ENCODE measurements around the gene CCT7.

The CCT7 gene

DNA sequence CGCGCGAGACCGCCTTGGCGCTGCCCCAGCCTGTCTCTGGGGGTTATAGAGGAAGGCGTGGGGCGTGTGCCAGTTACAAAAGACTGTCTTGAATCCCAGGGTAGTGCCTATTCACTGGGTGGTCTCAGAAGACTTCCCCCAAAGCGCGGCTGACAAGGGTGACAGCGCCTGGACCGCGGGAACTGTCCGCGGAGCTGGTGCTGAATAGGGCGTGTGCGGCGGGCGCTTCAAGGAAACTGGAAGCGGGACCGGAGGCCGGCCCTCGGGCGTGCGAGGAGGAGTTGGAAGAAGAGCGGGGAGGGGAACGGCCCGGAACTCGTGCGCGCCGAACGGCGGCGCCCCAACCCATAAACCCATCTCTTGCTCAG lies 57.0 kb downstream of the CCT7 start (continued):
- TF ChIP-seq ZNF843 (tag by site-specific recombination; IDR thresholded peaks at IDR 0.05): no peak

DNA sequence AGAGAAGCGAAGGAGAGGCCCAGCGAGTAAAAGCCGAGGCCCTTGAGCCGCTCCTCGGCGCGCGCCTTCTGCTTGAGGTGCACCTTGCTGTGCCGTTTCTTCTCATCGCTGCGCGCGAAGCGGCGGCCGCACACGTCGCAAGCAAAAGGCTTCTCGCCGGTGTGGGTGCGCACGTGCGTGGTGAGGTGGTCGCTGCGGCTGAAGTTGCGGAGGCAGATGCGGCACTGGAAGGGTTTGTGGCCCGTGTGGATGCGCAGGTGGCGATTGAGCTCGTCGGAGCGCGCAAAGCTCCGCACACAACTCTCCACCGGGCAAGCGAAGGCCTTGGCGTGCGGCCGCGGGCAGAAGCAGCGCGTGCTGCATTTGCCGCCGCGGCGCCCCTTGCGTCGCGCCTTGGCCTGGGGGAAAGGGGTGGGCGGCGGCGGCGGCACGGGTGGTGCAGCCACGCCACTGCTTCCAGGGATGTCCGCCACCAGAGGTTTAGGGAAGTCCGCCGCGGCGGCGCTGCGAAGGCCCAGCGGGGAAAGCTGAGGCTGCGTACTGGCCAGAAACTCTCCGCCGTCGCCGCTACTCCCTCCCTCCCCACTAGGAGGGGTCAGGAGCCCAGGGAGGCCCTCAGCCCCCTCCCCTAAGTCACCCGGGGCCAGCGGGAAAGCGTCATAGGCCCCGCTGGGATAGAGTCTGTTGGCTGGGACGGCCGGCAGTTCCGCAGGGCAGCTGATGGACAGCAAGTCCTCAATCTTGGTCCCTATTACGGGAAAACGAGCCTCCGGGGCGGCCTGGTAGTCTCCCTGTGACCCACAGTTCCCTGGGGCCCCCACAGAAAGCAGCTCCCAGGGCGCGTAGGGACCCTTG lies 57.6 kb downstream of the CCT7 start:
- H3K4me3 ChIP-seq (ENCODE audit: low read depth, low read length): peak overlapping the region; percentile 2
- 0 out of 2 replicates have a peak, but pooled peaks have one; percentile 12 for TF ChIP-seq SP2 (tag by site-specific recombination; IDR thresholded peaks at IDR 0.05)
- TF ChIP-seq, protein P1, sequence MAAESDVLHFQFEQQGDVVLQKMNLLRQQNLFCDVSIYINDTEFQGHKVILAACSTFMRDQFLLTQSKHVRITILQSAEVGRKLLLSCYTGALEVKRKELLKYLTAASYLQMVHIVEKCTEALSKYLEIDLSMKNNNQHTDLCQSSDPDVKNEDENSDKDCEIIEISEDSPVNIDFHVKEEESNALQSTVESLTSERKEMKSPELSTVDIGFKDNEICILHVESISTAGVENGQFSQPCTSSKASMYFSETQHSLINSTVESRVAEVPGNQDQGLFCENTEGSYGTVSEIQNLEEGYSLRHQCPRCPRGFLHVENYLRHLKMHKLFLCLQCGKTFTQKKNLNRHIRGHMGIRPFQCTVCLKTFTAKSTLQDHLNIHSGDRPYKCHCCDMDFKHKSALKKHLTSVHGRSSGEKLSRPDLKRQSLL (tag by site-specific recombination; IDR thresholded peaks at IDR 0.05): 0 out of 2 replicates have a peak, but pooled peaks have one; percentile 15
- peak; percentile 47; the same call in 1 of the 2 replicates for TF ChIP-seq ZBTB17 (tag by site-specific recombination; IDR thresholded peaks at IDR 0.05)
- TF ChIP-seq ZNF777 (tag by site-specific recombination; IDR thresholded peaks at IDR 0.05; ENCODE audit: borderline replicate concordance): 0 out of 2 replicates have a peak, but pooled peaks have one; percentile 39
- TF ChIP-seq ZBTB20 (tag by site-specific recombination; IDR thresholded peaks at IDR 0.05): 0 out of 2 replicates have a peak, but pooled peaks have one; percentile 21
- 0 out of 2 replicates have a peak, but pooled peaks have one; percentile 7 for TF ChIP-seq ZNF600 (tag by site-specific recombination; IDR thresholded peaks at IDR 0.05)
- TF ChIP-seq, protein P2, sequence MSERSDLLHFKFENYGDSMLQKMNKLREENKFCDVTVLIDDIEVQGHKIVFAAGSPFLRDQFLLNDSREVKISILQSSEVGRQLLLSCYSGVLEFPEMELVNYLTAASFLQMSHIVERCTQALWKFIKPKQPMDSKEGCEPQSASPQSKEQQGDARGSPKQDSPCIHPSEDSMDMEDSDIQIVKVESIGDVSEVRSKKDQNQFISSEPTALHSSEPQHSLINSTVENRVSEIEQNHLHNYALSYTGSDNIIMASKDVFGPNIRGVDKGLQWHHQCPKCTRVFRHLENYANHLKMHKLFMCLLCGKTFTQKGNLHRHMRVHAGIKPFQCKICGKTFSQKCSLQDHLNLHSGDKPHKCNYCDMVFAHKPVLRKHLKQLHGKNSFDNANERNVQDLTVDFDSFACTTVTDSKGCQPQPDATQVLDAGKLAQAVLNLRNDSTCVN (tag by site-specific recombination; optimal IDR thresholded peaks at IDR 0.05): peak; percentile 63
- TF ChIP-seq ZNF624 (tag by site-specific recombination; IDR thresholded peaks at IDR 0.05): no peak
- no peak for TF ChIP-seq ZNF174 (tag by site-specific recombination; IDR thresholded peaks at IDR 0.05)
- TF ChIP-seq, protein P3, sequence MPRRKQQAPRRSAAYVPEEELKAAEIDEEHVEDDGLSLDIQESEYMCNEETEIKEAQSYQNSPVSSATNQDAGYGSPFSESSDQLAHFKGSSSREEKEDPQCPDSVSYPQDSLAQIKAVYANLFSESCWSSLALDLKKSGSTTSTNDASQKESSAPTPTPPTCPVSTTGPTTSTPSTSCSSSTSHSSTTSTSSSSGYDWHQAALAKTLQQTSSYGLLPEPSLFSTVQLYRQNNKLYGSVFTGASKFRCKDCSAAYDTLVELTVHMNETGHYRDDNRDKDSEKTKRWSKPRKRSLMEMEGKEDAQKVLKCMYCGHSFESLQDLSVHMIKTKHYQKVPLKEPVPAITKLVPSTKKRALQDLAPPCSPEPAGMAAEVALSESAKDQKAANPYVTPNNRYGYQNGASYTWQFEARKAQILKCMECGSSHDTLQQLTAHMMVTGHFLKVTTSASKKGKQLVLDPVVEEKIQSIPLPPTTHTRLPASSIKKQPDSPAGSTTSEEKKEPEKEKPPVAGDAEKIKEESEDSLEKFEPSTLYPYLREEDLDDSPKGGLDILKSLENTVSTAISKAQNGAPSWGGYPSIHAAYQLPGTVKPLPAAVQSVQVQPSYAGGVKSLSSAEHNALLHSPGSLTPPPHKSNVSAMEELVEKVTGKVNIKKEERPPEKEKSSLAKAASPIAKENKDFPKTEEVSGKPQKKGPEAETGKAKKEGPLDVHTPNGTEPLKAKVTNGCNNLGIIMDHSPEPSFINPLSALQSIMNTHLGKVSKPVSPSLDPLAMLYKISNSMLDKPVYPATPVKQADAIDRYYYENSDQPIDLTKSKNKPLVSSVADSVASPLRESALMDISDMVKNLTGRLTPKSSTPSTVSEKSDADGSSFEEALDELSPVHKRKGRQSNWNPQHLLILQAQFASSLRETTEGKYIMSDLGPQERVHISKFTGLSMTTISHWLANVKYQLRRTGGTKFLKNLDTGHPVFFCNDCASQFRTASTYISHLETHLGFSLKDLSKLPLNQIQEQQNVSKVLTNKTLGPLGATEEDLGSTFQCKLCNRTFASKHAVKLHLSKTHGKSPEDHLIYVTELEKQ (tag by site-specific recombination; IDR thresholded peaks at IDR 0.05; ENCODE audit: borderline replicate concordance): no peak
- TF ChIP-seq IKZF3 (tag by site-specific recombination; IDR thresholded peaks at IDR 0.05): no peak
- CTCF ChIA-PET: interaction anchor here (0.6 to 3.4 kb wide), 5 partner anchors 11 to 280 kb away, joined by 3 to 23 read pairs (median 4); no protein-coding TSS in a partner anchor
- H3K9me3 ChIP-seq (ENCODE audit: control insufficient read depth, insufficient read depth, low read depth, low read length): no peaks in the 10 kb centered on the region
- POLR2A ChIA-PET: interaction anchor here (3.3 kb wide), 1 partner anchor 58 kb away, joined by 12 read pairs; the partner anchor contains the start of genes CCT7 and PRADC1
- H3K27ac ChIP-seq (ENCODE audit: extremely low read depth, low read depth, low read length): no peak overlapping the region
- peaks cover 4% of the 10 kb centered on the region; the same call in 1 of the 2 replicates for H3K4me1 ChIP-seq (ENCODE audit: control insufficient read depth, insufficient read depth, low read length)
- H3K36me3 ChIP-seq (ENCODE audit: control insufficient read depth in 2 of 2, insufficient read depth in 1 of 2, low read length in 2 of 2): no peaks in the 10 kb centered on the region

DNA sequence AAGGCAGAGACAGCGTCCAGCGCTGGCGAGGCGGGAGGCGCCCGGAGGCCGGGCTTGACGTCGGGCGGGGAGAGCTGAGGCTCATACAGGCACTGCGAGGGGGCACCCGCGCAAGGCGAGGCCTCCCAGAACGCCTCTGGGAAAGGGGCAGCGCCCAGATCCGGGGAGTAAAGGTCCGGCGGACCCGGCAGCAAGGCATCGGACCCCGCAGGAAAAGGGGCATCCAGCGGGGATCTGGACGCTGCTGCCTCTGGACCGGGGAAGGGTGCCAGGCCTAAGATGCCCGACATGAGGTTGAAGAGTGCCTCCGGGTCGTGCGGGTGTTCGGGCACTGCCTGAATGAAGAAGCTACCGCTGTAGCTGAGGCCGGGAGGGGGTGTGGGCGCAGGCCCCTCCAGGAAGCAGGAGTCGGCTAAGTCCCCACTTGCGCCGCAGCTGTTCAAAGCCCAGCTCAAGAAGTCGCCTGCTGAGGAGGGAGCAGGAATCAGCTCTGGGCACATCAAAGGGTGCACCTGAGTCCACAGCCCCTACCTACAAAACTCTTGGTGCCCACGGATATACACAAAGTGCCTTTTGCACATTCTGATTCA lies 58.3 kb downstream of the CCT7 start:
- TF ChIP-seq ZNF335 (tag by site-specific recombination; conservative IDR thresholded peaks at IDR 0.05) (peak; percentile 96), ZNF585B (tag by site-specific recombination; IDR thresholded peaks at IDR 0.05) (no peak)
- POLR2A ChIA-PET: interaction anchor here (3.3 kb wide), 1 partner anchor 59 kb away, joined by 12 read pairs; the partner anchor contains the start of genes CCT7 and PRADC1
- H3K4me3 ChIP-seq (ENCODE audit: low read depth, low read length): no peak overlapping the region

More for the DNA sequence above, 58.3 kb downstream of the CCT7 start:
- Histone ChIP-seq H3K4me1 (ENCODE audit: control insufficient read depth, insufficient read depth, low read length) (peaks cover 4% of the 10 kb centered on the region; the same call in 1 of the 2 replicates), H3K36me3 (ENCODE audit: control insufficient read depth in 2 of 2, insufficient read depth in 1 of 2, low read length in 2 of 2) (no peaks in the 10 kb centered on the region), H3K9me3 (ENCODE audit: control insufficient read depth, insufficient read depth, low read depth, low read length) (no peaks in the 10 kb centered on the region), H3K27ac (ENCODE audit: extremely low read depth, low read depth, low read length) (no peak overlapping the region)
- CTCF ChIA-PET: interaction anchor here (0.6 to 1.5 kb wide), 2 partner anchors 22 to 281 kb away, joined by 3 read pairs; no protein-coding TSS in a partner anchor

Measured in HEK293 (cell line).